HG03457 (cell line): ENCODE measurements around the gene NRXN3.

Experiments used
- ATAC-seq: cut with Tn5 transposase; IDR thresholded peaks from one replicate; pipeline ENCODE4 v1.9.1; 2021; ENCODE audit warnings: moderate number of reproducible peaks; ENCODE audit not compliant: unreplicated experiment

The NRXN3 gene

DNA sequence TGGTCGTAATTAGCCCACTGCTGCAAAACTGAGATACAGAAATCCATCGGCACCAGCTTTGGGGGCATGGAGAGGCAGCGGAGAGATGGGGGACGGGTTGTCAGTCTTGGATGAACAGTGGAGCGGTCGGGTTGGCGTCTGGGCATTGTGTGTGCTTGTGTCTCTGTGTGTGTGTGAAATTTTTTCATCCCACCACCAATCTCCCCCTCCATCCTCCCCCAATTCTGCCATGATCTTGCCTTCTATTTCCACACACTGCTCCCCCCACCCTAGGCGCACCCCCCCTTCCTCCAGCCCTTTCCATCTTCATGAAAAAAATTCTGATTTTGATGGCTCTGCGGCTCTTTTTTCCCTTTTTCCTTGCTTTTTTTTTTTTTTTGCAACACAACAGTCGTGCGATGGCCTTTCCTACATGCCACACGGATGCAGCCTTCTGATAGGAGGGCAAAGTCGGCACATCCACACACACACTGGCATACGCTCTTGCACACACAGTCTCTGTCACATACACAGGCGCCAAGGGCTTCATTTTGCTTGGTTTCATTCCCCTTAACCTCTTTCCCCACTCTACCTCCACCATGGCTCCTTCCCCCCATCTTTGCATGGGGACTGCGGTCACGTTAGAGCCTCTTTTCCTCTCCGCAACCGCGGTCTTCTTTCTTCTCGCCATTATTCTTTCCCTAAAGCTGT, 3.3 kb downstream of the NRXN3 start:
- no peak for ATAC-seq

DNA sequence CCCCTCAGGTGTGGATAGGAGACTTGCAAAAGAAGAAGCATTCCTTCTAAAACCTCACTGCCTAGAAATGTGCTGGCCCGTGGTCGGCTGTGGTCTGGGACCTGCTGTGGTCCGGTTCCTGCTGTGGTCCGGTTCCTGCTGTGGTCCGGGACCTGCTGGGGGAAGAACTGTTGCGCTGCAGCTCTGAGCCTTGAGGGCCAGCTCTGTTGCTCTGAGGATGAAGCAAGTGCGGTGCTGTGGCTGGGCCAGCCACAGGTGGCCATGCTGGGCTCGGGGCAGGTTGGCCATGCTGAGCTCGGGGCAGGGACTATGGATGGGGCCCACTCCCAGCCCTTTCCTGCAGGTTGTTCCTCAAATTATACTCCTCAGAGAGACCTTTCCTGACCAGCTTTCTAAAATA, 5.2 kb downstream of the NRXN3 start:
- ATAC-seq = no peak

GRCh38 chr14:78178071-78178470, 7.9 kb downstream of the NRXN3 start:
- ATAC-seq = no peak

GRCh38 chr14:78178971-78179370, 8.8 kb downstream of the NRXN3 start:
- no peak for ATAC-seq

GRCh38 chr14:78181270-78181669, 11.1 kb downstream of the NRXN3 start:
- no peak for ATAC-seq

- ATAC-seq = no peak
Measured at GRCh38 chr14:78182722-78183121, 12.5 kb downstream of the NRXN3 start.

DNA sequence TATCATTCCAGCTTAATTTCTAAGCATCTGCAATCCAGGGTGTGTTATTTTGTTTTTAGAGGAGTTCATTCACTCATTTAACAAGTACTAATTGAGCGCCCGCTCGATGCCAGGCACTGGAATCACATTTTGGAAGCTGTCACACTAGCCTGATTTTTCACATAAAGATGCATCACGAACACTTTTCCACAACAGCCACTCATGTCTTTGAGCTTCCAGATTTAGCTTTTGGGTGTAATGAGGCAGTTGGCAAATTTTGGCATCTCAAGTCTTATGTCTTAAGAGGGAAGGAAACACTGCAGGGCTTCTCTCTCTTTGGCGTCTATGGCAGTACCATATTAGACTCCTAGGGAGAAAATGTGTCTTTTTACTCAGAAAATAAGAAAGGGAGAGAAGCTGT, 14.0 kb downstream of the NRXN3 start:
- ATAC-seq = no peak

GRCh38 chr14:78186277-78186676, 16.1 kb downstream of the NRXN3 start:
- no peak for ATAC-seq

GRCh38 chr14:78188882-78189281, 18.7 kb downstream of the NRXN3 start:
- ATAC-seq = no peak

- no peak for ATAC-seq
Measured at GRCh38 chr14:78195431-78195830, 25.3 kb downstream of the NRXN3 start.

DNA sequence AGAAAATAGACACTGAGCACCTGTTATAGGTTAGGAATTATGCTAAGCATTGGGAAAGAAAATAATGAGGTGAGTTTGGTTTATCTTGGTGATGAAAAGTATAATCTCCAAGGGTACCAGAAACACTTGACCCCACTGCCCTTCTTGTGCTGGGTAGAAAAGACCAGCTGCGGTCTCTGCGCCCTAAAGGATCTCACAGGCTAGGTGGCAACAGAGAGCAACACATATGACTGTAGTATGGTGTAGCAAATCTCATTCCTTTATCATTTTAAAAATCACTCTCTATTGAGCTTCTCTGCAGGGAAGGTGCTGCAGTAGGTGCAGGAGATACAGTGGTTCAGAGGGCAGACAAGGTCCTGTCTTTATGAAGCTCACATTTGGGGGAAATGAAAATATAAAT, 26.1 kb downstream of the NRXN3 start:
- no peak for ATAC-seq

GRCh38 chr14:78197051-78197450, 26.9 kb downstream of the NRXN3 start:
- no peak for ATAC-seq

GRCh38 chr14:78202163-78202562, 32.0 kb downstream of the NRXN3 start:
- no peak for ATAC-seq

DNA sequence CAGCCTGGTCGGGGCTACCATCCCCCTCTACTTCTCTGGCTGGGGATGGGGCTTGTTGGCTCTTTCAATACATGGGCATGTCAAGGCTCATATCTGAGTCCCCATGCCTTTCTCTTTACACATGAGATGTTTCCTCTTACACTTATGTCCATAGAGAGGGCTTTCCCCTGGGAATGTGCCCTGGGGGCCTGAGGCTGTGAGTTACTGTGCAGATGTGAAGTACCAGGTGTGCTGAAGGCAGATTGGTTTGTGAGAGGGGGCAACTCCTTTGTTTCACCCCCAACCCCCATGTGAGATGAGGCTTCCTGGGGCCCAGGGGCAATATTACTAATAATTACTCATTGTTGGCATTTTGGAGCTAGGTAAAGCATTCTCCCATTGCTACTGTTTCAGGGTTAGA, 32.8 kb downstream of the NRXN3 start:
- no peak for ATAC-seq

GRCh38 chr14:78207414-78207813, 37.2 kb downstream of the NRXN3 start:
- ATAC-seq = no peak

DNA sequence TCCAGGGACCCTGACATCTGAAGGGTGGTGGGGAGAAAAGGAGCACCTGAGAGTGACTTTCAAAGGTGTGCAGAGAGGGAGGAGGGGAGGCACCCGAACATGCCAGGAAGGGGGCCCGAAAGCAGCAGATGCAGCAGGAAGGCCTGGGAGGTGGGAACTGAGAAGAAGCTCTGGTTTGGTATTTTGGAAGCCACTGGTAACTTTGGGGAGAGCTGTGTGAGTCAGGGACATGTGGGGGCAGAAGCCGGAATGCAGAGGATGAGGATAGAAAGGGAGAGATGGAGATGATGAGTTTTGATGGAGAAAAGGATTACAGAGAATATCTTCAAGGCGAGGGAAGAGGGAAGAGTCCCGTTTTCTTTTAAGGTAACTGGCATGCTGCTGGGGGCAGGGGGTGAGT, 50.1 kb downstream of the NRXN3 start:
- ATAC-seq = no peak

DNA sequence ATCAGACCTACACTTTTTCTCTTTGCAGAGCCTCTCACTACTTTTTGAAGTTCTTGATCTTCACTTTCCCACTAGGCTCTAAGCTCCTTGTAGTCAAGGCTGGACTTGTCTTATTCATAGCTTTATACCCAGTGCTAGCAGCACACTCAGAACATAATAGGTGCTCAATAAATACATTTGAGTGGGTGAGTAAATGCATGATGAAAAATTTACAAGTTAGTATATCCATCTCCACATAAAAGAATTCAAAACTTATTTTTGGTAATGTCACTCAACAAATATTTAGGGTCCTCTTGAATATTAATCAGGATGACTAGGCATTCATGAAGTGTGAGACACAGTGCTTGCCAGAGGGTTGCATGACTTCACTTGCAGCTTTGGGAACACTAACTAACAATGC, 52.6 kb downstream of the NRXN3 start:
- ATAC-seq = no peak

- ATAC-seq = no peak
Measured at GRCh38 chr14:78227248-78228077, 57.3 kb downstream of the NRXN3 start.

GRCh38 chr14:78228702-78229327, 58.6 kb downstream of the NRXN3 start:
- ATAC-seq = no peak

DNA sequence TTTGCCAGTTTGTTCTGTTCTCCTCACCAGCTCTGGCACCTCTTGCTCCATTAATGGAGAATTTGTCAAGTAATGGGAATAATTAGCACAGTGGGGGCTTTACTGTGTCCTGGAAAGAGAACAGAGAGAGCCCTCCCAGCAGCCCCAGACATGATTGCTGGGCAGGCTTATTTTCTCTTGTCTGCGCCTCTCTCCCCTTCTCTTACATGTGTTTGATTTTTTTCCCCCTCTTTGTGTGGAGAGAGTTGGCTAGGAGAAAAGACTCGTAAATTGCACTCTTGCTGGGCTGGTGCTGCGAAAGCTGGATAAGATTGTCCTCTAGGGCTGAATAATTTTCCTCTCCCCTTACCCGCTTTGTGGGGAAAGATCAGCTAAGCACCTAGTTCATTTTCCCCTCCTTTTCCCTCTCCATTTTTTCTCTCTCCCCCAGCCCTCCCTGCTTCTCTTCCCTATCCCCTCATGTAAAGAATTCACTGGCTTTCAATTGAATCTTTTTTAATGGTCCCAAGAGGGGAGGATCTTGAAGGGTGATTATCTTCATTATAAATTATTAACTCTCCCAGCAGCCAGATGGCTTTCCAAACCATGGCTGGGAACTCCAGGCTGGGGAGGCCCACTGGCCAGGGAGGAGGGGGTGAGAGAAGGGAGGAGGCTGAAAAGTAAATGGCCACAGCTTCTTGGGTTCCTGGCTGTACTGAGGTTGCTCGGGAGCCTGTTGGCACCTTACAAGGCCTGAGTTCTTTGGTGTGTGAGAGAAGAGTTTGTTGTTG, 62.2 kb downstream of the NRXN3 start:
- no peak for ATAC-seq

- no peak for ATAC-seq
Measured at GRCh38 chr14:78238141-78238540, 68.0 kb downstream of the NRXN3 start.
